A549 (cell line): ENCODE results near the gene TNIK. TPM values are rescaled to one million over a fixed set of nuclear protein-coding genes. Genes with fewer than 3 reads are reported as not detected.

Source experiments
- ATAC-seq, 2 experiments: fragments of 200-7000 bp in 1 of 2; fragments of >200 bp in 1 of 2; cut with Nextera tagmentation in 1 of 2; cut with Tn5 transposase in 1 of 2; 3 replicates each; pipeline versions ENCODE4 v1.8.0 to v1.9.1; 2018 to 2020; ENCODE audit warnings: mild to moderate bottlenecking in 1 of 2, moderate library complexity in 1 of 2
- CTCF ChIA-PET: fragments of 300-600 bp; sonication (Branson Sonifier 250); formaldehyde crosslinking; extraction: SDS; loops from one replicate; lab custom pipeline; 2021; ENCODE audit warnings: antibody characterized with exemption, inconsistent platforms; lab: Yijun Ruan, JAX
- POLR2A ChIA-PET: fragments of 350-600 bp; formaldehyde crosslinking; extraction: SDS; loops from one replicate; lab custom pipeline; 2021; ENCODE audit warnings: antibody characterized with exemption, inconsistent platforms; lab: Yijun Ruan, JAX
- DNase-seq, 2 experiments: peaks; one replicate each; pipeline versions ENCODE4 v3.0.0 to v3.0.0-alpha.2; 2011 to 2016; ENCODE audit warnings: low read depth in 1 of 2, low spot score in 1 of 2
- FAIRE-seq: peaks from 2 replicates; lab custom pipeline; 2011; peaks lifted over from hg19 to GRCh38; lab: Jason Lieb, UNC
- H3K27ac ChIP-seq, 2 experiments: fragments of >200 bp; sonication (Bioruptor Twin); formaldehyde crosslinking; 3 replicates each; pipeline ENCODE4 v1.5.1; 2016 to 2017
- H3K4me1 ChIP-seq: fragments of >200 bp; sonication (Bioruptor Twin); formaldehyde crosslinking; 3 replicates; pipeline ENCODE4 v1.6.1; 2016
- H3K4me2 ChIP-seq: fragments of >200 bp; sonication (Bioruptor Twin); formaldehyde crosslinking; 3 replicates; pipeline ENCODE4 v1.6.1; 2016
- H3K4me3 ChIP-seq: fragments of >200 bp; sonication (Bioruptor Twin); formaldehyde crosslinking; 3 replicates; pipeline ENCODE4 v1.5.1; 2016
- H3K9me3 ChIP-seq: fragments of >200 bp; sonication (Bioruptor Twin); formaldehyde crosslinking; 3 replicates; pipeline ENCODE4 v1.6.1; 2016
- E2F6 ChIP-seq: IDR thresholded peaks from 2 replicates; pipeline ENCODE4 v1.6.1; 2012; ENCODE audit warnings: low read depth, borderline replicate concordance
- EHF ChIP-seq: fragments of 250-450 bp; sonication (Bioruptor Pico); IDR thresholded peaks from 2 replicates; pipeline ENCODE4 v1.5.0; 2020; ENCODE audit warnings: mild to moderate bottlenecking
- ESRRA ChIP-seq: fragments of 150-350 bp; IDR thresholded peaks from 2 replicates; pipeline ENCODE4 v1.6.1; 2014; ENCODE audit warnings: mild to moderate bottlenecking, low read length, borderline replicate concordance
- FOSL2 ChIP-seq, 2 experiments: fragments of 450-650 bp in 1 of 2; fragments of >200 bp in 1 of 2; sonication (Bioruptor Twin) in 1 of 2; formaldehyde crosslinking; IDR thresholded peaks; 2 replicates each; pipeline versions ENCODE4 v1.5.0 to v1.6.1; 2016 to 2020; ENCODE audit warnings: mild to moderate bottlenecking in 1 of 2, moderate library complexity in 1 of 2
- FOXS1 ChIP-seq: fragments of 250-450 bp; sonication (Bioruptor Pico); IDR thresholded peaks from 2 replicates; pipeline ENCODE4 v1.5.0; 2020; ENCODE audit warnings: mild to moderate bottlenecking, moderate library complexity
- HDAC2 ChIP-seq: fragments of 200-600 bp; sonication (generic); IDR thresholded peaks from 2 replicates; pipeline ENCODE4 v1.6.1; 2016
- HOXB13 ChIP-seq: fragments of 250-450 bp; sonication (Bioruptor Pico); IDR thresholded peaks from 2 replicates; pipeline ENCODE4 v1.5.0; 2020; ENCODE audit warnings: low read depth, mild to moderate bottlenecking, moderate library complexity
- HOXB5 ChIP-seq: fragments of 250-450 bp; sonication (Bioruptor Pico); IDR thresholded peaks from 2 replicates; pipeline ENCODE4 v1.5.0; 2020; ENCODE audit warnings: mild to moderate bottlenecking, moderate library complexity
- KDM1A ChIP-seq: fragments of 200-600 bp; sonication (generic); IDR thresholded peaks from 2 replicates; pipeline ENCODE4 v1.6.1; 2016; ENCODE audit warnings: low read depth, mild to moderate bottlenecking
- MAFK ChIP-seq: fragments of 450-650 bp; IDR thresholded peaks from 2 replicates; pipeline ENCODE4 v1.6.1; 2014; ENCODE audit not compliant: partially characterized antibody
- MAZ ChIP-seq: fragments of 150-350 bp; IDR thresholded peaks from 2 replicates; pipeline ENCODE4 v1.6.1; 2014; ENCODE audit warnings: antibody characterized with exemption, low read depth, low read length, borderline replicate concordance
- MYC ChIP-seq: IDR thresholded peaks from 2 replicates; pipeline ENCODE4 v1.6.1; 2012; ENCODE audit warnings: mild to moderate bottlenecking, inconsistent platforms, low read length, improper control_type of control experiment, borderline replicate concordance
- PHF8 ChIP-seq: fragments of 200-600 bp; sonication (generic); IDR thresholded peaks from 2 replicates; pipeline ENCODE4 v1.6.1; 2016; ENCODE audit warnings: low read depth, mild to moderate bottlenecking, antibody characterized with exemption, moderate library complexity, borderline replicate concordance
- RCOR1 ChIP-seq: fragments of 150-350 bp; IDR thresholded peaks from 2 replicates; pipeline ENCODE4 v1.6.1; 2014; ENCODE audit warnings: antibody characterized with exemption, low read length, low read depth
- RFX5 ChIP-seq: fragments of 450-650 bp; IDR thresholded peaks from 2 replicates; pipeline ENCODE4 v1.7.1; 2014; ENCODE audit warnings: antibody characterized with exemption, mild to moderate bottlenecking, moderate library complexity
- SMC3 ChIP-seq: fragments of >200 bp; sonication (Bioruptor Twin); formaldehyde crosslinking; IDR thresholded peaks from 3 replicates; pipeline ENCODE4 v1.6.1; 2018; ENCODE audit warnings: inconsistent platforms
- ZC3H11A ChIP-seq: fragments of 450-650 bp; IDR thresholded peaks from 2 replicates; pipeline ENCODE4 v1.6.1; 2014; ENCODE audit warnings: antibody characterized with exemption, mild to moderate bottlenecking
- WGBS: methylation state at CpG from one replicate; pipeline ENCODE4 v1.1.6; 2017; ENCODE audit errors: missing lambda C conversion rate; 5-methylcytosine and 5-hydroxymethylcytosine counted together
- polyA plus RNA-seq, 4 experiments: library from polyadenylated mRNA; depleted of rRNA in 3 of 4; stranded (reverse); fragments of >200 nt; fragmentation: RNase III in 1 of 4; extraction: RNeasy Plus Mini Kit Qiagen cat#74134 plus additional on column Dnase treatment in 1 of 4; gene quantifications; 2 replicates in 3 of 4; 3 replicates in 1 of 4; pipeline ENCODE4 v1.2.3, GENCODE V29; 2011 to 2017
- TF ChIP-seq, protein P1 (sequence below): fragments of >200 bp; sonication (Bioruptor Twin); formaldehyde crosslinking; IDR thresholded peaks from 2 replicates; pipeline ENCODE4 v1.6.1; 2016
- TF ChIP-seq, protein P2 (sequence below): fragments of 150-350 bp; IDR thresholded peaks from 2 replicates; pipeline ENCODE4 v1.6.1; 2014; ENCODE audit warnings: low read depth, mild to moderate bottlenecking, low read length
- TF ChIP-seq, protein P3 (sequence below): fragments of 200-600 bp; sonication (generic); IDR thresholded peaks from 2 replicates; pipeline ENCODE4 v1.6.1; 2016; ENCODE audit warnings: antibody characterized with exemption, mild to moderate bottlenecking, moderate library complexity

TNIK gene
- polyA plus RNA-seq, 2 of the 4 experiments (the other 2 are of a cell fraction) = 1.6 to 1.8 TPM

- FAIRE-seq (no peak), ATAC-seq (no peak), DNase-seq (no peak)
- H3K9me3 ChIP-seq = no peaks in the 10 kb centered on the region
- no peak overlapping the region for H3K4me2 ChIP-seq
- H3K27ac ChIP-seq = no peak overlapping the region
- no peak overlapping the region for H3K4me3 ChIP-seq
- 83% methylated on average over 11 of the region's 11 CpGs for WGBS
- no peak for TF ChIP-seq MAZ
- no peak for TF ChIP-seq ESRRA
- TF ChIP-seq, protein P1, sequence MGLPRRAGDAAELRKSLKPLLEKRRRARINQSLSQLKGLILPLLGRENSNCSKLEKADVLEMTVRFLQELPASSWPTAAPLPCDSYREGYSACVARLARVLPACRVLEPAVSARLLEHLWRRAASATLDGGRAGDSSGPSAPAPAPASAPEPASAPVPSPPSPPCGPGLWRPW = no peak
- TF ChIP-seq KDM1A = no peak
- no peak for TF ChIP-seq MYC
- TF ChIP-seq HOXB13 = no peak
- TF ChIP-seq PHF8 = no peak
- TF ChIP-seq SMC3 = no peak
- TF ChIP-seq RCOR1 = no peak
- TF ChIP-seq E2F6 = no peak
- TF ChIP-seq, protein P2, sequence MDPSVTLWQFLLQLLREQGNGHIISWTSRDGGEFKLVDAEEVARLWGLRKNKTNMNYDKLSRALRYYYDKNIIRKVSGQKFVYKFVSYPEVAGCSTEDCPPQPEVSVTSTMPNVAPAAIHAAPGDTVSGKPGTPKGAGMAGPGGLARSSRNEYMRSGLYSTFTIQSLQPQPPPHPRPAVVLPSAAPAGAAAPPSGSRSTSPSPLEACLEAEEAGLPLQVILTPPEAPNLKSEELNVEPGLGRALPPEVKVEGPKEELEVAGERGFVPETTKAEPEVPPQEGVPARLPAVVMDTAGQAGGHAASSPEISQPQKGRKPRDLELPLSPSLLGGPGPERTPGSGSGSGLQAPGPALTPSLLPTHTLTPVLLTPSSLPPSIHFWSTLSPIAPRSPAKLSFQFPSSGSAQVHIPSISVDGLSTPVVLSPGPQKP = no peak
- no peak for TF ChIP-seq ZC3H11A
- no peak for TF ChIP-seq HDAC2
- TF ChIP-seq MAFK = no peak
- TF ChIP-seq HOXB5 (CRISPR knock-in tag) = no peak
- TF ChIP-seq FOSL2 (IDR thresholded peaks at IDR 0.05) = no peak
- TF ChIP-seq FOSL2 (CRISPR knock-in tag; IDR thresholded peaks at IDR 0.05) = no peak
- TF ChIP-seq, protein P3, sequence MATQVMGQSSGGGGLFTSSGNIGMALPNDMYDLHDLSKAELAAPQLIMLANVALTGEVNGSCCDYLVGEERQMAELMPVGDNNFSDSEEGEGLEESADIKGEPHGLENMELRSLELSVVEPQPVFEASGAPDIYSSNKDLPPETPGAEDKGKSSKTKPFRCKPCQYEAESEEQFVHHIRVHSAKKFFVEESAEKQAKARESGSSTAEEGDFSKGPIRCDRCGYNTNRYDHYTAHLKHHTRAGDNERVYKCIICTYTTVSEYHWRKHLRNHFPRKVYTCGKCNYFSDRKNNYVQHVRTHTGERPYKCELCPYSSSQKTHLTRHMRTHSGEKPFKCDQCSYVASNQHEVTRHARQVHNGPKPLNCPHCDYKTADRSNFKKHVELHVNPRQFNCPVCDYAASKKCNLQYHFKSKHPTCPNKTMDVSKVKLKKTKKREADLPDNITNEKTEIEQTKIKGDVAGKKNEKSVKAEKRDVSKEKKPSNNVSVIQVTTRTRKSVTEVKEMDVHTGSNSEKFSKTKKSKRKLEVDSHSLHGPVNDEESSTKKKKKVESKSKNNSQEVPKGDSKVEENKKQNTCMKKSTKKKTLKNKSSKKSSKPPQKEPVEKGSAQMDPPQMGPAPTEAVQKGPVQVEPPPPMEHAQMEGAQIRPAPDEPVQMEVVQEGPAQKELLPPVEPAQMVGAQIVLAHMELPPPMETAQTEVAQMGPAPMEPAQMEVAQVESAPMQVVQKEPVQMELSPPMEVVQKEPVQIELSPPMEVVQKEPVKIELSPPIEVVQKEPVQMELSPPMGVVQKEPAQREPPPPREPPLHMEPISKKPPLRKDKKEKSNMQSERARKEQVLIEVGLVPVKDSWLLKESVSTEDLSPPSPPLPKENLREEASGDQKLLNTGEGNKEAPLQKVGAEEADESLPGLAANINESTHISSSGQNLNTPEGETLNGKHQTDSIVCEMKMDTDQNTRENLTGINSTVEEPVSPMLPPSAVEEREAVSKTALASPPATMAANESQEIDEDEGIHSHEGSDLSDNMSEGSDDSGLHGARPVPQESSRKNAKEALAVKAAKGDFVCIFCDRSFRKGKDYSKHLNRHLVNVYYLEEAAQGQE = no peak
- no peak for TF ChIP-seq EHF (CRISPR knock-in tag)
- TF ChIP-seq FOXS1 (CRISPR knock-in tag) = no peak
- TF ChIP-seq RFX5 = no peak
- TF ChIP-seq, all 56 proteins: peak for 0
- ChIA-PET POLR2A (no interaction called here), CTCF (no interaction called here)
- H3K4me1 ChIP-seq = peaks cover 11% of the 10 kb centered on the region; the same call in 2 of the 3 replicates
Observed at GRCh38 chr3:171375666-171376595, 84.3 kb downstream of the TNIK start.
